HG02973 (cell line): ENCODE measurements around the gene CRHR1.

Experiments used
- ATAC-seq: cut with Tn5 transposase; IDR thresholded peaks from one replicate; pipeline ENCODE4 v1.9.1; 2021; ENCODE audit warnings: moderate library complexity; ENCODE audit not compliant: unreplicated experiment

CRHR1 gene

DNA sequence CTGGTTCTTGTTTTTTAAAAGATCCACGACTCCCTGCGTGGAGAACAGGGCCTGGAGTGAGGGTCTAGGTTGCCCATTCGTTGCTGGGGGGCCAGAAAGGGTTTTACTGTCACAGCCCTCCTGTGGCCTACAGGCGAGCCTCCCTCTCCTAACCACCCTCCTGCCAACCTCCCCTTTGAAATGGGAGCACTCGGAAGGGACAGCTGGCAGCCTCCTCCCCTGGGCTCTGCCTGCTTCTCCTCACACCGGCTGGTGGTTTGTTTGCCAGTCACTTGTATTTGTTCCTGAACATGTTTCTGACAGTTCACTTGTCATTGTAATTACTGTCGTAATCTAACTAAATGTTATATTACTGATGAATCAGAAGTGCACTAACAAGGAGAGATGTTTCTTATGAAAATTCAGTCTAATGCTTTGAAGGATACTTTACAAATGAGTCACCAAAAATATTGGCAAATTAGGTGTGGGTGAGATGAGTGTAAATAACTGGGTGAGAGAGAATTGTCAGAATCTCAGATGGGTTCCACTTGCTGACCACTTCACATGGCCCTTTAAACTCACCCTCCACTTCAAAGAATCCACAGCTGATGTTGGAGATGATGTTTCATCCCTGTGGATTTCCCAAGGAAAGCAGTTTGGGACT, 57.9 kb downstream of the CRHR1 start:
- ATAC-seq, result no peak

DNA sequence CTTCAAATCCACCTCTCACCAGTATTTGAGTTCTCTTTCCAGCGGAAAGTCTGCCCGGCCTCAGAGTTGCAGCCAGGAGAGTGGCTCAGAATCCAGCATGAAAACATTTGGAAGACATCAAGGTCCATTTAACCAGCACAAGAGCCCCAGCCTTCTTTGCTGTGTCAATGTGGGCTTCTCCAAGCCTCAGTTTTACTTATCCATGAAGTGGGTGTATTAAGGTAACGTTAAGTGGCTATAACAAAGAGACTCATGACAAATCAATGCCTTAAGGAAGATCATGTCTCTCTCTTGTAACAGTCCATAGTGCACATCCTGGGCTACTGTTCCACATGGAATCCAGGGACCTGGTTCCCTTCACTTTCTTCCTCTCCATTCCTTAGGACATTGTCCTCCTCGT, 59.6 kb downstream of the CRHR1 start:
- ATAC-seq, result no peak

DNA sequence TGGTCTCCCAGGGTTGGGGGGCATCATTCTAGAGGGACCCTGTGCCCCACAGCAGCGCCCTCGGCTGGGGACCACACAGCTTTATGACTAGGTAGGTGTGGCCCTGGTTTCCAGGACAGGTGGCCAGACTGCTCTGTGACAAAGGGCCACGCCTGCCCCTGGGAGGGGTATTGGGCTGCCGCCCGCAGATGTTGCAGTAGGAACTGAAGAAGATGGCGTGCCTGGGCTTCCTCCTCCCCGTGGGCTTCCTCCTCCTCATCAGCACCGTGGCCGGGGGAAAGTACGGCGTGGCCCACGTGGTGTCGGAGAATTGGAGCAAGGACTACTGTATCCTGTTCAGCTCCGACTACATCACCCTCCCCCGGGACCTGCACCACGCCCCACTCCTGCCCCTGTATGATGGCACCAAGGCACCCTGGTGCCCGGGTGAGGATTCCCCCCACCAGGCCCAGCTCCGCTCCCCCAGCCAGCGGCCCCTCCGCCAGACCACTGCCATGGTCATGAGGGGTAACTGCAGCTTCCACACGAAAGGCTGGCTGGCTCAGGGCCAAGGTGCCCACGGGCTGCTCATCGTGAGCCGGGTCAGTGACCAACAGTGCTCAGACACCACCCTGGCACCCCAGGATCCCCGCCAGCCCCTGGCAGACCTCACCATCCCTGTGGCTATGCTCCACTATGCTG, 60.7 kb downstream of the CRHR1 start, which contains the start of gene SPPL2C:
SPPL2C (plus strand) TSS at position 187 of the 681 bp plus-strand sequence; CDS start at position 213, 26 bp downstream.
- ATAC-seq, result no peak

DNA sequence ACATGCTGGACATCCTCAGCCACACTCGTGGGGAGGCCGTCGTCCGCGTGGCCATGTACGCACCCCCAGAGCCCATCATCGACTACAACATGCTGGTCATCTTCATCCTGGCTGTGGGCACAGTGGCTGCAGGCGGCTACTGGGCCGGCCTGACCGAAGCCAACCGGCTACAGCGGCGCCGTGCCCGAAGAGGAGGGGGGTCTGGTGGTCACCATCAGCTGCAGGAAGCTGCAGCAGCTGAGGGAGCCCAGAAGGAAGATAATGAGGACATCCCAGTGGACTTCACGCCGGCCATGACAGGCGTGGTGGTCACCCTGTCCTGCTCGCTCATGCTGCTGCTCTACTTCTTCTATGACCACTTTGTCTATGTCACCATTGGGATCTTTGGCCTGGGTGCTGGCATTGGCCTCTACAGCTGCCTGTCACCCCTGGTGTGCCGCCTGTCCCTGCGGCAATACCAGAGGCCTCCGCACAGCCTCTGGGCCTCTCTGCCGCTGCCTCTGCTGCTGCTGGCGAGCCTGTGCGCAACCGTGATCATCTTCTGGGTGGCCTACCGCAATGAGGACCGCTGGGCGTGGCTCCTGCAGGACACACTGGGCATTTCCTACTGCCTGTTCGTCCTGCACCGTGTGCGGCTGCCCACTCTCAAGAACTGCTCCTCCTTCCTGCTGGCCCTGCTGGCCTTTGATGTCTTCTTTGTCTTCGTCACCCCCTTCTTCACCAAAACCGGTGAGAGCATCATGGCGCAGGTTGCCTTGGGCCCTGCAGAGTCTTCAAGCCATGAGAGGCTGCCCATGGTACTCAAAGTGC, 61.5 kb downstream of the CRHR1 start:
- ATAC-seq, result no peak

DNA sequence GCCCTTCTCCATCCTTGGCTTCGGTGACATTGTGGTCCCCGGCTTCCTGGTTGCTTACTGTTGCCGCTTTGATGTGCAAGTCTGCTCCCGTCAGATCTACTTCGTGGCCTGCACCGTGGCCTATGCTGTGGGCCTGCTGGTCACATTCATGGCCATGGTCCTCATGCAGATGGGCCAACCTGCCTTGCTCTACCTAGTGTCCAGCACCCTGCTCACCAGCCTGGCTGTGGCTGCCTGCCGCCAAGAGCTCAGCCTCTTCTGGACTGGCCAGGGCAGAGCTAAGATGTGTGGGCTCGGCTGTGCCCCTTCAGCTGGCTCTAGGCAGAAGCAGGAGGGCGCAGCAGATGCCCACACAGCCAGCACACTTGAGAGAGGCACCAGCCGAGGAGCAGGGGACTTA, 62.1 kb downstream of the CRHR1 start:
- no peak for ATAC-seq

DNA sequence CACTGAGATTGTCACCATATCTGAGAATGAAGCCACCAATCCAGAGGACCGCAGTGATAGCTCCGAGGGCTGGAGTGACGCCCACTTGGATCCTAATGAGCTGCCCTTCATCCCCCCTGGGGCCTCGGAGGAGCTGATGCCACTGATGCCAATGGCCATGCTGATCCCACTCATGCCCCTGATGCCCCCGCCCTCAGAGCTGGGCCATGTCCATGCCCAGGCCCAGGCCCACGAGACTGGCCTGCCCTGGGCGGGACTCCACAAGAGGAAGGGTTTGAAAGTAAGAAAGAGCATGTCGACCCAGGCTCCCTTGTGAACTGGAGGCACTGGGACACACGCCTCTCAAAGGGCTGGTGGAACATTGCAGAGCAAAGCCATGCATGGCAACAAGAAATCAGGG, 62.5 kb downstream of the CRHR1 start:
- ATAC-seq, result no peak

DNA sequence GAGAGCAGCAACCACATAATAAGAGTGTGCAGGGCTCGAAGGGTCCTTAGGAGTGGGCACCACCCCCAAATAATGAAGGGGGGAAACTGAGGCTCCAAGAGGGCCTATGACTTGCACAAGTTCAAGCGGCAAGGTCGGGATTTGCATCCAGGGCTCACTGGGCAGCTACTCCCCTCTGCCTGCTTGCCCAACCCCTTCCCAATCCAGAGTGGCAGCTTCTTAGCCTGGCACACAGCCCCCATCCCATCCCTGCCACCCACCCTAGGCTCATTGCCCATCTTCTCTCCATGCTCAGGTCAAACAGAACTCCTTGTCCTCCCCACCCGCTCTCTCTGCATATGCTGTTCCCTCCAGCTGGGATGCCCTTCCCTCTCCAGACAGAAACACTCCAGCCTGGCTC, 63.0 kb downstream of the CRHR1 start:
- no peak for ATAC-seq

DNA sequence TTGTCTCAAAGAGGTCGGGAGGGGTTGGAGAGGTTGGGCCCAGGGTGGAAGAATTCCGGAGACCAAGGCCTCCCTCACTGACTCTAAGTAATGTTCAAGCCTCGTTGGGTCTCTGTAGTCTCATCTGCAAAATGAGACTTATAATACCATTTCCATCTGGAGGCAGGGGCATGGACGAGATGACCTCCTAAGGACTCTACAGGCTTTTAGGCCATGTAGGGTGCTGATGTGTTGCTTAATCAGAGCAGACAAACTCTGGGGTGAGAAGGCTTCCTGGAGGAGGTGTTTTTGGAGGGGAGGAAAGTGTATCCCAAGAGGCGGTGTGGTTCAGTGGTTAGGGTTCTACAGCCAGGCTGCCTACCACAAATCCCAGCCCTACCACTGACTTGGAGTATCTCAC, 63.6 kb downstream of the CRHR1 start:
- no peak for ATAC-seq

DNA sequence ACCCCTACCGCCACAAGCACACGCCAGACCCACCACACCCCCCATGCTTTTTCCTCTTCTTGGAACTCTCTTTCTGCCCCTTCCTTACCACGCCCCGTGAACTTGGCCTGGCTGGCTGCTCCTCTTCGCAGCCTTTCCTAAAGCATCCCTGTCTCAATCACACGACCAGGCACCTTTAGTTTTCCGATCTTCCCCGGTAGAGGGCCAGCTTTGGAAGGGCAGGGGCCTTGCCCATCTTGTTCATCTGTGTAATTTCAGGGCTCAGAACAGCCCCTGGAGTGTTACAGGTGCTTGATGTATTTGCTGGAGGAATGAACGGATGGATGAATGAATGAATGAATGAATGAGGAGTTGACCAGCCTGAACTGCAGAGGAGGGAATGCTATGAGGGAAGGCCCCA, 64.3 kb downstream of the CRHR1 start:
- no peak for ATAC-seq

DNA sequence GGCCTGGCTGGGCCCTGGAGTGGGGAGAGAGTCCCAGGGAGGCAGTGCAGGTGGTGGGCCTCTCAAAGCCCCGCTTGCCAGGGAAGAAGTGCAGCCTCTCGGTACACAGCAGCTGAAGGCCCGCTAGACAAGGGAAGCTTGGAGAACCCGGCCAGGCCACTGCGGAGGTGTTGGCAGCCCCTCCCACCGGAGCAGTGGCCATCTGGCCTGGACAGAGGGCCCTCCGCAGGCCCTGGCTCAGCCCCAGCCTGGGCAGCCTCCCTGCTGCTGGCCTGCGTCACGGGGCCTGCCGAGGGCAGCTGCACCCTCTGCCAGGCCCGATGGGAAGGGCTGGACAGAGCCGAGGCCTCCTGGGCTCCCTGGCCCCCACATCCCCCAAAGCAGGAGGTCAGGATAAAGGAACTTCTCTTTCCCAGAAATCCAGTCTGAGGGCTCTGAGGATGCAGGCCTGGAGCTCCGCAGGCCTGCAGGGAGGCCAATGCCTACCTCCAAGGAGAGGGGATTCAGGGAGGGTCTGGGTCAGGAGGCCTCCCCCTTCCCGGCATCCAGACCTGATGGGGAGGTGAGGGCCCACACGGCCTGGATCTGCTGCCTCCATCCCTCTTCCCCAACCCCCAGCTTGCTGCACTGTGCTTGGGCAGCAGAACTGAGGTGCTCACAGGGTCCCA, 64.9 kb downstream of the CRHR1 start:
- no peak for ATAC-seq

DNA sequence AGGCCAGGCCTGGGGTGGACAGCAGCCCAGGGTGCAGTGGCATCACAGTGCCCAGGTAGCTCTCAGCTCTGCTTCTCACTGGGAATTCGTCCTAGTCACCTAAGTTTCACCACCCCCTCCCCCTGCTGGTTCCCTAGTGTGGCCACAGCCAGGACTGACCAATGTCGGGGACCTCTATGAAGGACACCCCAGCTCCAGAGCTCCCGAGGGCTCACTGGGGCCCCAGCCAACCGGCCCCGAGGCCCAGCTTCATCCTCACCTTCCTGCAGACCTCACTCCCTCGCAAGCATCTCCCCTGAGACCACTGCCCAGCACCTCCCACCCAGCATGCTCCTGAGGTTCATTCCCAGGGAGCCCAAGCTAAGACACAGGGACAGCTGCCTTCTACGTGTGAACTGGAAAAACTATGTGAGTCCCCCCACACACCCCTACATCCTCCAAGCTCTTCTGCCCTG, 65.4 kb downstream of the CRHR1 start:
- ATAC-seq, result no peak

DNA sequence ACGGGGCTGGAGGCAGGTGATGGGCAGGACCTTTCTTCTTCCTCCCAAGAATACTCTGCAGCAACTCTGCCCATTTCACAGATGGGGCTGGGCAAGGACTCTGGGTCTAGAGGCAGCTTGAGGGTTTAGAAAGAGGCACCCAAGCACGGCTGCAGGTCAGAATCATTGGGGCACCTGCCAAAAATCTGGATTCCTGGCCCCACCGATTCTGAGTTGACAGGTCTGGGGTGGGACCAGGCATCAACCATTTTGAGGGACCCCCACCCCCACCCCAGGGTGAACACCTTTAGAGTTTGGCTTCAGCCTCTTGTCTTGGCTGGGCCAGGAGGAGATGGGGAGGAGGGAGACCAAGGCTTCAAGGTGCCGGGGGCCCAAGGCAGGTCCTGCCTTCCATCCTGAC, 65.9 kb downstream of the CRHR1 start:
- ATAC-seq, result no peak

DNA sequence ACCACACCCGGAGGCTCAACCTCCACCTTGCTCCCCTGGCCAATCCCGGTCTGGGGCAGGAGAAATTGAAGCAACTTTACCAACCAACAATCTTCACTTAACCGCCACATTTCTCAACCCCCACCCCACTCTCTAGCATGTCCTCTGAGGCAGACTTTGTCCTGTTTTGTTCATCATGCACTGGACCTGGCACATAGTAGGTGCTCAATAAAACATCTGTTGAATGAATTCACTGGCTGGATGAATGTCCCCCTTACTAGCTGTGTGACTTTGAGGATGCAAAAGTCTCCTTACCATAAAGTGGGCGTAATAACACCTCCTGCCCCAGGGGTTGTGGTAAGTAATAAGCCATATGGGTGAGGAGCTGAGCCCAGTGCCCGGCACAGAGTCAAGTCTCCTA, 66.3 kb downstream of the CRHR1 start:
- no peak for ATAC-seq

DNA sequence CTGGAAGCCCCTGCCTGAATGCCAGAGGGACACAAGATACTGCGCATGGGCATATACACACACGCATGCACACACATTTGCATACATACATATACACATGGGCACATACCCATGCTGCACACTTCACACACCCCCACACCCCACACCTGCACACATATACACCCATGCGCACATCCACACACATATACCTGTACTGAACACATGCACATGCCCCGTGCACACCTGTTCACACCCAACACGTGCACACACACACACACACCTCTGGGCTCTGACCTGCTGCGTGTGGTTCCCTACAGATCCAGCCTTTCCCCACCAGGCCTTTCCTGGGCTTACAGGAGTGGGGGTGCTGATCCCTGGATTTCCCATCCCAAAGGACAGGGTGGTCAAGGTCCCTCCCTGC, 66.9 kb downstream of the CRHR1 start:
- no peak for ATAC-seq

DNA sequence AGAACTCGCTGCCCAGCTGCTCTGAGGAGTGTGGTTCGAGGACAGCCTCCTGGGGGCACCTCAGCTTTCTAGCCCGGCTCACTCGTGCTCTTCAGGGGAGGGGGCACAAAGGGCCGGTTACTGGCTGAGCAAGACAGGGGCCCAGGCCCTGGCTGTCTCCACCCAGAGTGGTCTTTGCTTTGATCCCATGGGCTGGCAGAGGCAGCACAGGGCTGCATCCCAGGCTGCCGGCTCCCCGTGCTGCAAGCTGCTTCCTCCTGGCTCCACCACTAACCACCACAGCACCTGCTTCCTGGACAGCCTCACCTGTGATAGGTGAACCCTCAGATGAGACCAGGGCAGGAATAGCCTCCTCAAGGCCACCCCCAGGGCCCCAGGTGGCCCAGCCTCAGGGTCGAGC, 67.3 kb downstream of the CRHR1 start:
- no peak for ATAC-seq

DNA sequence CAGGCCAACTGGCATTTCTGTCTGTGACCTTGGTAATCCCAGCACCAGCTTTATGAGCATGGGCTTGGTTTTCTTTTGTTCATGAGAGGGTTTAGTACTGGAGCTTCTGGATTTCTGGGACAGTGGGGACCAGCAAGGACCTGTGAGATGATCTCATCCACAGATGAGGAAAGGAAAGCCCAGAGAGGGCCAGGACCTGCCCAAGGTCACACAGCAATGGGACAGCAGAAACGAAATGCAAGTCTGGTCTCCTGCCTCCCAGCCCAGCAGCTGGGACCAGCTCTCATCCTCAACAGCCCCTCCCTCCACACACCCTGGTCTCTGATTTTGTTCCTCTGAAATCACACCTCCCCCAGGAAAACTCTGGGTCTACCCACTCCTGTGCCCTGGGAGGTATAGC, 67.8 kb downstream of the CRHR1 start:
- ATAC-seq, result no peak

DNA sequence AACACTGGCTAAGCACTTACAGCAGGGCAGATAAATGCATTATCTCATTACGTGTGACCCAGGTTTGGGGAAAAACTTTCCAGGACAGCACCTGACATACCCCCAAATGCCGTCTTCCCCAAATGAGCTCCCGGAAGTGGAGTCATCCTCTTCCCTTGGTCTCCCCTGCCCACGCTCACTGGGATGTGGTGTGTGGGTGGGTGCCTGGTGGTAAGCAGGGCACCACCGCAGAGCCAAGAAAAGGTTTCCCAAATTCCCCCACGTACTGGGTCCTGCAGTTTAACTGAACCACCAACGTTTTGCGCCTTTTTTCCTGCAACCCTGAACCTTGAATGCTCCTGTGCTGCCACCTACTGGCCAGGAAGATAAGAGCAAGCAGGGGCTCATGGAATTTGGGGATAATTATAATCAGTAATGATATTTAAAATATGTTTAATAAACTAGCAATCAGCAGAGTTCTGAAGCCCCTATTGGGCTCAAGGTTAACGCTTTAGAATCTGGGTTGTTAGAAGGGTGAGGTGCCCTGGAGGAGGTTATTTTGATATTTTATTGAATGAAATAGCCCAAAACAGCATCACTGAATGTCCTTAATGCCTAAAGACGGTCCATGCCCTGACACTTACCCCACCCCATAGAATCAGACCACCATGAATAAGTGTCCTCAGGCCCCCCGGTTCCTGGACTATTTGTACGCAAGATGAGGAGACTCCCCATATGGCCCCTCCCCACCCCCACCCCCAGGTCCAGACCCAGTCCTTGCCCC, 68.6 kb downstream of the CRHR1 start:
- ATAC-seq, result no peak

DNA sequence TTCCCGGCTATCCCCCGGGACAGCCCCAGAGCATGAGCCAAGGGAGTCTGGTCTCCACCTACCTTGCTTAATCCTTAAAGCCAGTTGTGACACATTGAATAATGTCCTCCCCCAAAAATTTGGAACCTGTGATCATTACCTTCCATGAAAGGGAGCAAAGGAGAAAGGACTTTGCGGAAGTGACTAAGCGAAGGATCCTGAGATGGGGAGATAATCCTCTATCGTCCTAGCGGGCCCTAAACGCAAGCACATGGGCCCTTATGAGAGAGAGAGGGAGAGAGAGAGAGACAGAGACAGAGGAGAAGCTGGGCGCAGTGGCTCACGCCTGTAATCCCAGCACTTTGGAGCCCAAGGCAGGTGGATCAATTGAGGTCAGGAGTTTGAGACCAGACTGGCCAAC, 70.1 kb downstream of the CRHR1 start:
- ATAC-seq, result no peak

DNA sequence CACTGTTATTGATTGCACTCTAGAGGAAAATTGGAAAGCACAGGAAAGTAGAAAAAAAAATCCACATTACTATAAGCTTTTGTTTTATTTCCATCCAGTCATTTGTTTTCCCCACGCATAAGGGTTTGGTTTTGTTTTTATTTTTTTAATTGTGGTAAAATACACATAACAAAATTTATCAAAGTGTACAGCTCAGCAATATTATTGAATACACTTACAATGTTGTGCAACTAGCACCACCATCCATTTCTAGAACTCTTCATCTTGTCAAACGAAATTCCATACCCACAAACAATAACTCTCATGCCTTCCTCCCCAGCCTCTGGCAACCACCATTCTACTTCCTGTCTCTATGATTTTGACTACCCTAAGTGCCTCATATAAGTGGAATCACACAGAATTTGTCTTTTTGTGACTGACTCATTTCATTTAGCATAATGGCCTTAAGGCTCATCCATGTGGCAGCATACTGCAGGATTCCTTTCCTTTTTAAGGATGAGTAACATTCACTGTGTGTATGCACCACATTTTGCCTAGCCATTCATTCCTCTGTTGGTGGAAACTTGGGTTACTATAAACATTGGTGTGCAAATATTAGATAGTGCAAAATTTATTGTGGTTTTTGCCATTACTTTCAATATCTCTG, 71.7 kb downstream of the CRHR1 start:
- ATAC-seq, result no peak
